Stomach (tissue), 4 donors: ENCODE data around the gene ZNF280D.

ENCODE experiments used
- EP300 ChIP-seq: sonication (generic); formaldehyde crosslinking; IDR thresholded peaks from one replicate; pipeline ENCODE4 v1.6.1; 2017; ENCODE audit warnings: antibody characterized with exemption
- POLR2A ChIP-seq, 4 donors: fragments of 450-650 bp; IDR thresholded peaks; one replicate each; pipeline ENCODE4 v1.6.1; 2016; ENCODE audit warnings: antibody characterized with exemption in 4 of 4, control low read depth in 2 of 4, mild to moderate bottlenecking in 1 of 4, moderate library complexity in 1 of 4
- POLR2AphosphoS5 ChIP-seq, 3 donors: sonication (generic); formaldehyde crosslinking; IDR thresholded peaks; one replicate each; pipeline ENCODE4 v1.6.1; 2016; ENCODE audit warnings: antibody characterized with exemption in 3 of 3
- TF ChIP-seq, protein P1 (sequence below), 7 experiments: fragments of 450-650 bp in 4 of 7; fragments of 200-600 bp in 3 of 7; sonication (generic) in 3 of 7; IDR thresholded peaks; one replicate each; pipeline ENCODE4 v1.5.1; 2016 to 2019; ENCODE audit warnings: antibody characterized with exemption in 7 of 7, control low read depth in 2 of 7, mild to moderate bottlenecking in 1 of 7

GRCh38 chr15:56718560-56718959, 14.7 kb downstream of the ZNF280D start:
- TF ChIP-seq POLR2A (IDR thresholded peaks at IDR 0.05) (no peak), EP300 (no peak), POLR2AphosphoS5 (IDR thresholded peaks at IDR 0.05) (no peak)
- TF ChIP-seq, protein P1, sequence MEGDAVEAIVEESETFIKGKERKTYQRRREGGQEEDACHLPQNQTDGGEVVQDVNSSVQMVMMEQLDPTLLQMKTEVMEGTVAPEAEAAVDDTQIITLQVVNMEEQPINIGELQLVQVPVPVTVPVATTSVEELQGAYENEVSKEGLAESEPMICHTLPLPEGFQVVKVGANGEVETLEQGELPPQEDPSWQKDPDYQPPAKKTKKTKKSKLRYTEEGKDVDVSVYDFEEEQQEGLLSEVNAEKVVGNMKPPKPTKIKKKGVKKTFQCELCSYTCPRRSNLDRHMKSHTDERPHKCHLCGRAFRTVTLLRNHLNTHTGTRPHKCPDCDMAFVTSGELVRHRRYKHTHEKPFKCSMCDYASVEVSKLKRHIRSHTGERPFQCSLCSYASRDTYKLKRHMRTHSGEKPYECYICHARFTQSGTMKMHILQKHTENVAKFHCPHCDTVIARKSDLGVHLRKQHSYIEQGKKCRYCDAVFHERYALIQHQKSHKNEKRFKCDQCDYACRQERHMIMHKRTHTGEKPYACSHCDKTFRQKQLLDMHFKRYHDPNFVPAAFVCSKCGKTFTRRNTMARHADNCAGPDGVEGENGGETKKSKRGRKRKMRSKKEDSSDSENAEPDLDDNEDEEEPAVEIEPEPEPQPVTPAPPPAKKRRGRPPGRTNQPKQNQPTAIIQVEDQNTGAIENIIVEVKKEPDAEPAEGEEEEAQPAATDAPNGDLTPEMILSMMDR (IDR thresholded peaks at IDR 0.05): no peak
